OCI-LY3 (cell line): ENCODE data around the gene VPS13C.

Source experiments
- H2AFZ ChIP-seq: fragments of 200-600, 300-600 bp; shearing (Covaris generic); 2 replicates; pipeline ENCODE4 v1.6.0; 2014; ENCODE audit warnings: antibody characterized with exemption, low read depth, low read length
- H3K27ac ChIP-seq: fragments of 200-600, 300-600 bp; sonication (generic); 2 replicates; pipeline ENCODE4 v1.5.1; 2014; ENCODE audit warnings: mild to moderate bottlenecking, low read length, moderate library complexity, mixed read lengths
- H3K27me3 ChIP-seq: fragments of 200-600, 300-600 bp; sonication (generic); 2 replicates; pipeline ENCODE4 v1.6.1; 2014; ENCODE audit warnings: low read depth, low read length, mixed read lengths
- H3K36me3 ChIP-seq: fragments of 200-600, 300-600 bp; sonication (generic); replicated peaks from 2 replicates; pipeline ENCODE3; 2014; ENCODE audit warnings: low read depth, low read length, mixed read lengths
- H3K4me1 ChIP-seq: fragments of 300-600, 200-600 bp; sonication (generic); 2 replicates; pipeline ENCODE4 v1.6.1; 2014; ENCODE audit warnings: low read length, mixed read lengths
- H3K4me2 ChIP-seq: fragments of 200-600, 300-600 bp; sonication (generic); 2 replicates; pipeline ENCODE4 v1.6.1; 2014; ENCODE audit warnings: low read length, mixed read lengths
- H3K4me3 ChIP-seq: fragments of 300-600, 200-600 bp; sonication (generic); 2 replicates; pipeline ENCODE4 v1.5.1; 2014; ENCODE audit warnings: antibody characterized with exemption, mild to moderate bottlenecking, low read length, moderate library complexity
- H3K79me2 ChIP-seq: fragments of 300-600, 200-600 bp; shearing (Covaris generic); 2 replicates; pipeline ENCODE4 v1.6.1; 2014; ENCODE audit warnings: mild to moderate bottlenecking, low read length, mixed read lengths
- H3K9ac ChIP-seq: fragments of 300-600, 200-600 bp; shearing (Covaris generic); 2 replicates; pipeline ENCODE4 v1.6.0; 2014; ENCODE audit warnings: mild to moderate bottlenecking, low read length, moderate library complexity
- H3K9me3 ChIP-seq: fragments of 200-600, 300-600 bp; shearing (Covaris generic); 2 replicates; pipeline ENCODE4 v1.6.1; 2014; ENCODE audit warnings: low read length, mixed read lengths; ENCODE audit not compliant: insufficient read depth
- H4K20me1 ChIP-seq: fragments of 200-600, 300-600 bp; sonication (generic); 2 replicates; pipeline ENCODE4 v1.6.1; 2016; ENCODE audit warnings: low read length, mixed read lengths; ENCODE audit not compliant: insufficient read depth
- EZH2phosphoT487 ChIP-seq: fragments of 200-600 bp; shearing (Covaris generic); IDR thresholded peaks from 2 replicates; pipeline ENCODE4 v1.6.1; 2018; ENCODE audit warnings: antibody characterized with exemption, mixed run types, low read depth
- TF ChIP-seq, protein P1 (sequence below): fragments of 200-600, 300-600 bp; sonication (generic); IDR thresholded peaks from 2 replicates; pipeline ENCODE4 v1.5.1; 2014; ENCODE audit warnings: antibody characterized with exemption, low read length, low read depth

Gene VPS13C

GRCh38 chr15:62093809-62094208, 33.6 kb upstream of the VPS13C start:
- H3K4me2 ChIP-seq, result no peak overlapping the region
- no peaks in the 10 kb centered on the region for H3K79me2 ChIP-seq
- H3K9me3 ChIP-seq, result no peaks in the 10 kb centered on the region
- H3K36me3 ChIP-seq, result no peaks in the 10 kb centered on the region
- no peaks in the 10 kb centered on the region for H4K20me1 ChIP-seq
- no peak overlapping the region for H2AFZ ChIP-seq
- no peak for TF ChIP-seq EZH2phosphoT487
- TF ChIP-seq, protein P1, sequence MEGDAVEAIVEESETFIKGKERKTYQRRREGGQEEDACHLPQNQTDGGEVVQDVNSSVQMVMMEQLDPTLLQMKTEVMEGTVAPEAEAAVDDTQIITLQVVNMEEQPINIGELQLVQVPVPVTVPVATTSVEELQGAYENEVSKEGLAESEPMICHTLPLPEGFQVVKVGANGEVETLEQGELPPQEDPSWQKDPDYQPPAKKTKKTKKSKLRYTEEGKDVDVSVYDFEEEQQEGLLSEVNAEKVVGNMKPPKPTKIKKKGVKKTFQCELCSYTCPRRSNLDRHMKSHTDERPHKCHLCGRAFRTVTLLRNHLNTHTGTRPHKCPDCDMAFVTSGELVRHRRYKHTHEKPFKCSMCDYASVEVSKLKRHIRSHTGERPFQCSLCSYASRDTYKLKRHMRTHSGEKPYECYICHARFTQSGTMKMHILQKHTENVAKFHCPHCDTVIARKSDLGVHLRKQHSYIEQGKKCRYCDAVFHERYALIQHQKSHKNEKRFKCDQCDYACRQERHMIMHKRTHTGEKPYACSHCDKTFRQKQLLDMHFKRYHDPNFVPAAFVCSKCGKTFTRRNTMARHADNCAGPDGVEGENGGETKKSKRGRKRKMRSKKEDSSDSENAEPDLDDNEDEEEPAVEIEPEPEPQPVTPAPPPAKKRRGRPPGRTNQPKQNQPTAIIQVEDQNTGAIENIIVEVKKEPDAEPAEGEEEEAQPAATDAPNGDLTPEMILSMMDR, result no peak
- no peak overlapping the region for H3K27ac ChIP-seq
- peaks cover 2% of the 10 kb centered on the region; the same call in 1 of the 2 replicates for H3K27me3 ChIP-seq
- H3K4me1 ChIP-seq, result no peaks in the 10 kb centered on the region
- no peak overlapping the region for H3K9ac ChIP-seq
- H3K4me3 ChIP-seq, result no peak overlapping the region

DNA sequence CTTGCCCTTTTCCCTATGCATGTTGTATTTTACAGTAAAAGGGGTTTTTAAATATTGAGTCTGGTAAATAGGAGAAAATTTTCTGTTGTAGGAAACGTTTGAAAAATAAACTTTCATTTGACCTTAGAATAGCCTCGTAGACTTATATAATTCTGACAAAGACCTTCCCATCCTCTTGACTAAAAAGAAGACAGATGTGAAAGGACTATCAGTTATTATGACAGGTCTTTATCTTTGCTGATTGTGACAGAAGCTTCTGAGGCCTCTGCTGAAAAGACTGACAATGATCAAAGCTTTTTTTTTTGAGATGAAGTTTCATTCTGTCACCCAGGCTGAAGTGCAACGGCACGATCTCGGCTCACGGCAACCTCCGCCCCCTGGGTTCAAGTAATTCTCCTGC, 30.7 kb upstream of the VPS13C start:
- TF ChIP-seq, protein P1, result no peak
- TF ChIP-seq EZH2phosphoT487, result no peak
- Histone ChIP-seq H3K4me1 (peaks cover 10% of the 10 kb centered on the region), H3K79me2 (no peaks in the 10 kb centered on the region), H3K27me3 (no peaks in the 10 kb centered on the region), H3K9me3 (no peaks in the 10 kb centered on the region), H3K4me3 (no peak overlapping the region), H2AFZ (no peak overlapping the region), H3K27ac (no peak overlapping the region), H3K4me2 (no peak overlapping the region), H3K36me3 (no peaks in the 10 kb centered on the region), H4K20me1 (no peaks in the 10 kb centered on the region), H3K9ac (no peak overlapping the region)

GRCh38 chr15:62089616-62090015, 29.4 kb upstream of the VPS13C start:
- H3K27me3 ChIP-seq, result no peaks in the 10 kb centered on the region
- TF ChIP-seq EZH2phosphoT487, result no peak
- H3K9ac ChIP-seq, result no peak overlapping the region
- no peaks in the 10 kb centered on the region for H3K36me3 ChIP-seq
- H3K4me1 ChIP-seq, result peaks cover 10% of the 10 kb centered on the region
- H4K20me1 ChIP-seq, result no peaks in the 10 kb centered on the region
- no peaks in the 10 kb centered on the region for H3K79me2 ChIP-seq
- no peak overlapping the region for H3K27ac ChIP-seq
- H3K4me3 ChIP-seq, result no peak overlapping the region
- no peak overlapping the region for H3K4me2 ChIP-seq
- no peaks in the 10 kb centered on the region for H3K9me3 ChIP-seq
- H2AFZ ChIP-seq, result no peak overlapping the region

GRCh38 chr15:62088353-62088693, 28.1 kb upstream of the VPS13C start:
- TF ChIP-seq, protein P1, result no peak
- TF ChIP-seq EZH2phosphoT487, result no peak
- H3K9me3 ChIP-seq, result no peaks in the 10 kb centered on the region
- H3K27ac ChIP-seq, result no peak overlapping the region
- H4K20me1 ChIP-seq, result no peaks in the 10 kb centered on the region
- H3K4me1 ChIP-seq, result peaks cover 17% of the 10 kb centered on the region
- H3K27me3 ChIP-seq, result no peaks in the 10 kb centered on the region
- H3K9ac ChIP-seq, result no peak overlapping the region
- no peak overlapping the region for H3K4me3 ChIP-seq
- no peaks in the 10 kb centered on the region for H3K79me2 ChIP-seq
- no peak overlapping the region for H3K4me2 ChIP-seq
- no peak overlapping the region for H2AFZ ChIP-seq
- no peaks in the 10 kb centered on the region for H3K36me3 ChIP-seq
